DND-41 (cell line): ENCODE data around the gene LMO7.

Experiments
- EZH2 ChIP-seq: IDR thresholded peaks from 3 replicates; pipeline ENCODE4 v1.6.1; 2012; ENCODE audit warnings: borderline replicate concordance, low read depth, mild to moderate bottlenecking, moderate library complexity, low read length, inconsistent platforms; ENCODE audit not compliant: severe bottlenecking
- TF ChIP-seq, protein P1 (sequence below): IDR thresholded peaks from 2 replicates; pipeline ENCODE4 v1.5.1; 2012; ENCODE audit warnings: borderline replicate concordance, low read length, moderate library complexity, mild to moderate bottlenecking; ENCODE audit not compliant: poor library complexity, severe bottlenecking; ENCODE audit errors: extremely low read depth

DNA sequence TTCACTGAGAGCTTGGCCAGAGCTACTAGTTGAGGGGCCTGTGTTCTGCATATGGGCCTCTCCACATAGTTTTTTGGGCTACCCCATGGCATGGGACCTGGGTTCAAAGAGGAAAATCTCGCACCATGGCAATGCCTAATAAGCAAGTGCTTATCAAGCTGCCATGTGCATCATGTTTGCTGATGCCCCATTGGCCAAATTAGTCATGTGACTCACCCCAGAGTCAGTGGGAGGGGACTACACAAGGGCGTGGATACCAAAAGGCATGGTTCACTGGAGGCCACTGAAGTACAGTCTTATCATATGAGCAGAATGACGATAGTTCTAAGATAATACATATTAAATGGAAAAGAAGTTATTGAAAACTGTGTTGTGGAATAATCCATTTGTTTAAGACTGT lies 214.8 kb downstream of the LMO7 start:
- no peak for TF ChIP-seq EZH2
- TF ChIP-seq, protein P1, sequence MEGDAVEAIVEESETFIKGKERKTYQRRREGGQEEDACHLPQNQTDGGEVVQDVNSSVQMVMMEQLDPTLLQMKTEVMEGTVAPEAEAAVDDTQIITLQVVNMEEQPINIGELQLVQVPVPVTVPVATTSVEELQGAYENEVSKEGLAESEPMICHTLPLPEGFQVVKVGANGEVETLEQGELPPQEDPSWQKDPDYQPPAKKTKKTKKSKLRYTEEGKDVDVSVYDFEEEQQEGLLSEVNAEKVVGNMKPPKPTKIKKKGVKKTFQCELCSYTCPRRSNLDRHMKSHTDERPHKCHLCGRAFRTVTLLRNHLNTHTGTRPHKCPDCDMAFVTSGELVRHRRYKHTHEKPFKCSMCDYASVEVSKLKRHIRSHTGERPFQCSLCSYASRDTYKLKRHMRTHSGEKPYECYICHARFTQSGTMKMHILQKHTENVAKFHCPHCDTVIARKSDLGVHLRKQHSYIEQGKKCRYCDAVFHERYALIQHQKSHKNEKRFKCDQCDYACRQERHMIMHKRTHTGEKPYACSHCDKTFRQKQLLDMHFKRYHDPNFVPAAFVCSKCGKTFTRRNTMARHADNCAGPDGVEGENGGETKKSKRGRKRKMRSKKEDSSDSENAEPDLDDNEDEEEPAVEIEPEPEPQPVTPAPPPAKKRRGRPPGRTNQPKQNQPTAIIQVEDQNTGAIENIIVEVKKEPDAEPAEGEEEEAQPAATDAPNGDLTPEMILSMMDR, result no peak
